Endothelial cell of umbilical vein (primary cell): ENCODE measurements around the gene CEP85L.

ENCODE experiments used
- CTCF ChIP-seq, 2 donors: IDR thresholded peaks; 1 replicate in 1 of 2; 2 replicates in 1 of 2; pipeline ENCODE4 v1.5.1; 2011; ENCODE audit warnings: low read length in 2 of 2, mild to moderate bottlenecking in 2 of 2, moderate library complexity in 2 of 2, control low read depth in 1 of 2, inconsistent platforms in 1 of 2, low read depth in 1 of 2; ENCODE audit not compliant: insufficient read depth in 1 of 2; ENCODE audit errors: extremely low read depth in 1 of 2
- EZH2 ChIP-seq: IDR thresholded peaks from 2 replicates; pipeline ENCODE4 v1.6.1; 2012; ENCODE audit warnings: borderline replicate concordance, low read depth, mild to moderate bottlenecking, moderate library complexity, low read length, inconsistent platforms; ENCODE audit not compliant: severe bottlenecking
- FOS ChIP-seq: IDR thresholded peaks from 2 replicates; pipeline ENCODE4 v1.6.1; 2011; ENCODE audit warnings: mild to moderate bottlenecking, low read length, moderate library complexity, borderline replicate concordance; ENCODE audit not compliant: insufficient read depth
- GATA2 ChIP-seq: IDR thresholded peaks from 2 replicates; pipeline ENCODE4 v1.7.0; 2011; ENCODE audit warnings: low read depth, mild to moderate bottlenecking, moderate library complexity, mixed read lengths, low read length; ENCODE audit not compliant: insufficient read length, insufficient read depth
- JUN ChIP-seq: IDR thresholded peaks from 2 replicates; pipeline ENCODE4 v1.6.1; 2011; ENCODE audit warnings: borderline replicate concordance, low read depth; ENCODE audit not compliant: insufficient read length, insufficient read depth
- MAX ChIP-seq: IDR thresholded peaks from 2 replicates; pipeline ENCODE4 v1.6.1; 2011; ENCODE audit not compliant: insufficient read depth, insufficient read length
- MYC ChIP-seq: IDR thresholded peaks from one replicate; pipeline ENCODE4 v1.6.1; 2011; ENCODE audit warnings: mild to moderate bottlenecking, low read depth, low read length
- POLR2A ChIP-seq: IDR thresholded peaks from 2 replicates; pipeline ENCODE4 v1.6.1; 2012; ENCODE audit warnings: low read depth, mild to moderate bottlenecking, control low read depth, low read length
- POLR2AphosphoS5 ChIP-seq: IDR thresholded peaks from 2 replicates; pipeline ENCODE4 v1.6.1; 2012; ENCODE audit warnings: low read depth, mild to moderate bottlenecking, control low read depth, low read length, moderate library complexity; ENCODE audit not compliant: insufficient read depth

GRCh38 chr6:118645395-118645794 is 6.0 kb downstream of the CEP85L start:
- TF ChIP-seq POLR2AphosphoS5 = no peak
- no peak for TF ChIP-seq CTCF (IDR thresholded peaks at IDR 0.05; ENCODE audit: extremely low read depth in 1 of 2, insufficient read depth in 1 of 2, low read depth in 1 of 2, low read length in 2 of 2)
- no peak for TF ChIP-seq POLR2A
- no peak for TF ChIP-seq EZH2
- TF ChIP-seq GATA2 = no peak
- no peak for TF ChIP-seq MAX
- TF ChIP-seq FOS = no peak
- no peak for TF ChIP-seq MYC
- no peak for TF ChIP-seq JUN
